Measurements from ENCODE around the gene CD44.

CD44 gene

DNA sequence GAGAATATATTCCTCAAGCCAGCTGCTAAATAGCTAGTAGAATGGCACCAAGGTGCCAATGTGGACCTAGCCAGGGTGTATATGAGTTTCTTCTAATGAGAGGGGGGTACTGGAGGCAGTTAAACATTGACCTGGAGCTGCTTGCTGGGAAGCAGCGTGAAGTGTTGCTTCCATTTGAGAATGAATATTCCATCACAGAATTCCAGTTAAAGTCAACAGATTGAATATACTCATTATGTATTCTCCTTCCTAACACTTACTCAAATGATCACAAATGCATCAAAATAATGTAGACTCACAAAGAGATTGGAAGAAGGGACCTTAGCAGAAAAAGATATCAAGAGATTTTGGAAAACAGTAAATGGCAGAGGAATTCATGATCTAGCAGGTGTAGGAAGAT lies 102.1 kb downstream of the CD44 start:
- DNase-seq = no peak

DNA sequence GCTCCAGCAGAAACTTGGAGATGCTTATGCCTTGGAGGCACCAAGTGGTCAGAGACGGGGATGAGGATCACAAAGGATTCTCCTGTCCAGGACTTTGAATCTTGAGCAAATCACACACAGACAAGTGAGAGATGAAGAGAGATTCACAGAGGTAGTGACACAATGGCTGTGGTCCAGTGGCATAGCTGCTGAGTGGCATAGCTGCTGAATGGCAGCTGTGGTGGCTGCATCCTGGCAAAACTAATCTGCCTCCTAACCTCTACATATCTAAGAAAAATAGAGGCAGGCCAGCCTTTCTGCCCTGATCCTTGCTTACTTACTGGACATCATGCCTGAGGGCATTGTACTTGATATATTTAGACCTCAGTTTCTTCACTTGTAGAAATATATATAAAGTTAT lies 102.6 kb downstream of the CD44 start:
- peak; percentile 11 for DNase-seq

DNA sequence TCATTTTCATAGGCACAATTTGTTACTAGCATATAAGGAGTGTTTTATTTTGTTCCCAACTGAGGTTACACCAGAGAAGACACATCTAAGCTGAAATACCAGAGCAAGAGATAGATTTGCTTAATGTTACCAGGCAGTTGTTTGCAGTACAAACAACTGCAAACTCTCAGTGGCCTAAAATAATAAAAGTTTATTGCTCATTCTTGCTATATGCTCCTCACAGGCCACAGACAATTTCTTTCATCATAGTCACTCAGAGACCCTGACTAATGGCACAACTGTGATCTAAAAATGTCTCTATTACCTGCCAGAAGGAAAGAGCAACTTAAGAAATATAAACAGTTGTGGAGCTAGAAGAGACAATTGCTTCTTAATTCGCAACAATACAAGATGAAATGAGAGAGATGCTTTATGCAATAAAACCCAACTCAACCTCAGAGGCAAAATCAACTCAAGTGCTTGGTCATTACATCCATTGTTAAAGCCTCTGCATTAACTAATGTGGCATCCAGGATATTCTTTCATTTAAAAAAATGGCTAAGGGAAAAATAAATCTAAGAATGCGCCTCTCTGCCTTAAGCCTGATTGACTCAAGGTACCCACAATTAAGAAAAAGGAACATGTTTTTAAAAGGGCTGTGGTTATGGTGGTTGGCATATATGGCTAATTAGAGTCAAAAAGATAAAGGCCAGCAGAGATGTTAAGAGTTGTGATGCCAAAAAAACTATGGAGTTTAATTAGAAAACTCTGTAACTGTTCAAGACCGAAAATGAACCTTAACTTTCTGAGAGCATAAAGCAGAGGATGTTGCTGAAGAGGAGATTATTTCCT lies 103.7 kb downstream of the CD44 start:
- DNase-seq = no peak

DNA sequence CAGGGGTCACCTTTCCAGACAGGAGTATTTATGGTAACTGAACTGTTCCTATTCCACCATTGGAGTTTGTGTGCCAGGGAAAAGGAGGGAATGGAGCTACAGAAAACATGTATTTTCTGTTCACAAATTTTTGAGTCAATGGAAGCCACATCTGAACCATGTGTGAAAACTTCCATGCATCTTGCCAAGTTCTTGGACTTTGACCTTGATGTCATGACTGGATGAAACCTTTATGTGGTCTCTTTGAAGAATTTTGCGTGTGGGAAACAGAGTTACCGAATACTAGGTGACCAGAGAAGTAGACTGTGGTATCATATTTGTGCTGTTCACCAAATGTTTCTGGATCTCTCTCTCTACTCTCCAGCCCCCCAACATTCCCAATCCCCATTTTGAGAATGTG lies 104.8 kb downstream of the CD44 start:
- DNase-seq = no peak

DNA sequence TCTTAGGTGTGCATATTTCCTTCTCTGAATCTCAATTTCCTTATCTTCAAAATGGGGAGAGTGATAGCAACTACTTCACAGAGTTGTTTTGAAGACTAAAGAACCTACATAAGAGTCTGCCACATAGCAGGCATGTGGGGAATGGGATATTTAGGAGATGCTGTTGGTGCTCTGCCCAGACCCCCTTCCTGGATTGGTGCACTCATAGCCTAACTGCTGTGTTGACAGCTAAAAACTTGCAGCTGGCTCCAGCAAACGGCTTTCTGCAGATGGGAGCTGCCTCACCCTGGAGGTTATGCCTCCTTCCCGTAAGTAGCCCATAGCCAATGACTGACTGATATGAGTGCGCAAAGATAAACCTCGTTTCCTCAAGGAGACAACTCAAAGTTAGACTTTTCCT lies 106.1 kb downstream of the CD44 start:
- peak; percentile 8 for DNase-seq

DNA sequence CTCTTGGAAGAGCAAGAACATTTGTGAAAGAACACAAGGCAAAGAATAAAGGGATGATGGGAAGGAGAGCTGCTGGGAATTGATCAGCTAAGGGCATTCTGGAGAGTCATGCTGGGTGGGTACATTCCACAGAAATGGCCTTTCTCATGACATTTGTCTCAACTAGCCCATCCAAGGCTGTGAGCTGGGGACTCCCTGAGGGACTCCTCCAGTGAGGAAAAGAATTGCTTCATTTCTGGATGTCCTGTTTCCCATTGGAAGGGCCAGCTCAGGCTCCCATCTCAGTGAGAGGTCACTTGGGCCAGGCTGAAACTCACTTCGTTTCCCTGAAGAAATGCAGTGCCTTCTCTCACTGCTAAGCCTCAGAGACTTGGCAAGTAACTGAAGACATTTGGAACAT lies 106.8 kb downstream of the CD44 start:
- no peak for DNase-seq

DNA sequence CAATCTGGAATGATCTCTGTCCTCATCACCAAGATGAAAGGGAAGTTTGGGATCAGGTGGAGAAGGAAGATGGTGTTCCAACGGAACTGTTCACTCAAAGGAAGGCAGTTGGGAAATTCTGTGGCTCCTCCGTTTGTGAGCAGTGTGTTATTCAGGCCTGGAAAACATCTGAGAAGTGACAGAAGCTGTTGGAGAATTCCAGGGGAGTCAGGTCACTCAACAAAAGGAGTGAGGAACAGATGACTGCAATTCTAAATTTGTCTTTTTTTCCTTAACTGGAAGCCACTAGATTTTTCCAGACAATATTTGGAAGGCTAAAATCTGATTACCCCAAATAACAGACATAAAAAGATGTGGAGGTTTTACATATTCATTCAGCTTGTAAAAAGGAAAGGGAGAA lies 107.8 kb downstream of the CD44 start:
- DNase-seq = no peak

DNA sequence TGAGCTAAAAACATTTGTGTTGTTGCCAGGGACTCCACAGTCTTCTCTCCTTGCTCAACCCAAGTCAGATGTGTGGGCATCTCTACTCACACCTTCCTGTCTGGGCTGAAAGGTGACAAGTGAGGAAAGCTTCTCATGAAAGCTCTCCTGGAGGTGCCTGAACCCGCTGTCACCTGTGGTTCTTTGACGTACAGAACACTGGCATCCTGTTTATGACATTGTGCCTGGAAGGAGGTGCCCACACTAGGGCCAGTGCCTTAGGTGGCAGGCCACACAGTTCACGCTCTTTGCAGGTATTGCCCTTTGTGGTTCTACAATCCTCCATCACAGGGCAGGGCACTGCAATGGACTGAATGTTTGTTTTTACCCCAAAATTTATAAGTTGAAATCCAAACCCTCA lies 108.5 kb downstream of the CD44 start:
- DNase-seq = peak; percentile 79

DNA sequence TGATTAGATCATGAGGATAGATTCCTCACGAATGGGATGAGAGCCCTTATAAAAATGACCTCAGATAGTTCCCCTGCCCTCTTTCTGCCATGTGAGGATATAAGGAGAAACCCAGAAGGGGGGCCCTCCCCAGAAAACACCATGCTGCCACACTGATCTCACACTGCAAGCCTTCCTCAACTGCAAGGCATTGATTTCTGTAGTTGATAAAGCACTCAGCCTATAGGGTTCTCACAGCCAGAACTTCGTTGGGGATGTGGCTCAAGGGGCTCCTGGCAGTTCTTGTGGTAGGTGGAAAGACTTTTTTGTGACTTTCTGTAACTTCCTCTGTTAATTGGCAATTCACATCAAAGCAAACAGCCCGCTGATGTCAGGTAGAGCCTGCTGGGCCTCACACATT lies 108.9 kb downstream of the CD44 start:
- peak; percentile 46 for DNase-seq

DNA sequence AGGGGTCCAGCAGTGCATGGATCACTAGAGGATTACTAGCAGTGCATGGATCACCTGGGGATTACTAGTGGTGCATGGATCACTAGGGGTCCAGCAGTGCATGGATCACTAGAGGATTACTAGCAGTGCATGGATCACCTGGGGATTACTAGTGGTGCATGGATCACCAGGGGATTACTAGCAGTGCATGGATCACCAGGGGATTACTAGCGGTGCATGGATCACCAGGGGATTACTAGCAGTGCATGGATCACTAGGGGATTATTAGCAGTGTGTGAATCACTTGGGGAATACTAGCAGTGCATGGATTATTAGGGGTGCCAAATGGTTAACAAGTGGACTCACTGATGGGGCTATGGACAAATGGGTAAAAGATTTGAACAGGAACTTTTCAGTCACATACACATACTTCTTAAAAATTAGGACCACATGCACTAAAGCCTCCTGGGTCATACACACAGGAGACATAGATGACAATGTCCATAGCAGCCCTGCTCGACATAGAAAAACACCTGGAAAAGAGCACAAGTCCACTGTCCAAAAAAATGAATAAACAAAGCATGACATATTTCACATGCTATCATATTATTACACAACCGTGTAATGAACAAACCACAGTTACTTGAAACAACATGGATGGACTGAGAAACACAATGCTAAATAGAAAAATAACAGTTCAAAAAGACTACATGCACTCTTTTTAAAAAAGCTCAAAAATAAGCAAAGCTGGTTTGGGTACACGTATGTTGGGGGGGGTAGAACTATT lies 109.8 kb downstream of the CD44 start:
- DNase-seq = no peak

DNA sequence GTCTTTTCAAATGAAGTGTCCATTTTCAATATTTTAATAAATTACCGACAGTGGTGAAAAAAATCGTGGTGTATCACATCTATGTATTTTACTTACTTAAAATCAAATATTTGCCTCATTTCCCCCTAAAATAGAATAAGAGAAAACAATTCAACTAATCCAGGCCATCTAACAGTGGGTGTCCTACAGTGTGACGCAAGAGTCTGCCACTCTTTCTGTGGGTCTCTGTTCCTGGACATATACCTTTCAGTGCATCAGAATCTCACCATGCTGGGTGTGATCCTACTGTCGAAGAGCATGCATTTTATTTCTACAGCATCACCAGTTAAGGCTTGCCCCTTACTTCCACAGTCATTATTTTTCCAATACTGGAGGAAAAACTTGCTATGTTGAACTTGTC lies 111.2 kb downstream of the CD44 start:
- DNase-seq = no peak

DNA sequence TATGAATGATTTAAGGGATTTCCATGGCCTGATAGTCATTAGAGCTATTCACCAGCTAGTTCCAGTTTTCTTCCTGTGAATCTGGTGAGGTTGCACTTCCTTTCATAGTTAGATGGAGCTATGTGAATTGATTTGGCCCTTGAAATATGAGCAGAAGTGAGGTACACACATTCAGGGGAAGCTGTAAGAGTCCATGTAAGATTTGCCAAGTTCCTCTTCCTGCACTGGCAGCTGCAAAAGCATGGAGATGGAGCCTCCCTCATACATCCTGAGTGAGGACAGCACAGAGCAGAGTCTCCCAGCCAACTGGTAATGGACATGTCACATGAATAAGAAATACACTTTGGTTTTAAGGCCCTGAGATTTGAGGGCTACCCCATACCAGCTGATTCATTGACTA lies 111.7 kb downstream of the CD44 start:
- no peak for DNase-seq

DNA sequence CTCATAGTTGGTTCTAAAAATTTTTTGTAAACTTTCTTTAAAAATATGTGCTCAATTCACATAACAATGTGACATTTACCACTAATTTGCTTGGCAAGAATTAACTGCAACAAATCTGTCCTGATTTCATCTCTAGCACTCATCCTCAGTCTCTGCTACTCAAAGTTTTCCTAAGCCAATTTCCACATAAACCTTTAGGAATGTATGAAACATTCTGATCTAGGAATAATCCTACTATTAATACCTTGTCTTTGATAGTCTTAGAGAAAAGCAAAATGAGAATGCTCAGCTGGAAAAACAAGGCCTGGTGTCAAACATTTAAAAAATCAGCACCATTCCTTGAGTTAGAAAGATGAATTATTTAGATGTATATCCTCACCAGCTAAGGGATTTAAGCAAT lies 114.3 kb downstream of the CD44 start:
- no peak for DNase-seq

DNA sequence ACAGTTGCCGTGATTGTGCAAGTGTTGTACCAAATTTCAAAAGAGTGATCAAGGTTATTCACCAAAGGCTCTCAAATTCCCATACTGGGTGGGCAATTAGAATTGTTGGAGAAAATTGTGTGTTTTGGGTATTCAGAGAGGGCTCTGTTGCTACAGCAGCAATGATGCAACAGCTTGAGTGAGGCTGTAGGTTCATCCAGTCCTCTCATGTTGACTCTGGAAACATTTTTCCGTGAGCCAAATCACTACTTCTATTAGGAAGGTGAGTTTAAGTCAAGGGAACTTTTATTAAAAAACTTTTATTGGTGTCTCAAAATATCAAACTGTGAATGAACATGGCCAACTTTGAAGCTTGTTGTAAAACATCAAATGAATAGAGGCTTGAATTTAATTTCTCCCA lies 116.5 kb downstream of the CD44 start:
- no peak for DNase-seq

DNA sequence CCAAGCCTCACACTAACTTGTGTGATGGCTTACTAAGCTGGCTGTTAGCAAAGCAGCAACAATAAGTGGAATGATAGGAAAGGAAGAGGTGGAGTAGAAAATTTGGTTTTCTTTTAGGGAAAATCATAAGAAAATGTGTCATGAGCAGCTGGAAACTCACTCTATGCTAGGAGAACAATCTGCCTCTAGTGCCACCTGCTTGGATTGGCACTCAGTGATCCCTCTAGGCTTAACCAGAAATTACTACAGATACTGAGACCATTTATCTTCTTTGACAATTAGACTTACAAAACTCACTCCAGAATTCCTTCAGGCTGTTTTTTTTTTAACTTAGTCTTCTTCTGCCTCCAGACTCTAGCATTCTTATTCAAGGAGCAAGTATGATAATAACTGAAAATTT lies 117.3 kb downstream of the CD44 start:
- no peak for DNase-seq

DNA sequence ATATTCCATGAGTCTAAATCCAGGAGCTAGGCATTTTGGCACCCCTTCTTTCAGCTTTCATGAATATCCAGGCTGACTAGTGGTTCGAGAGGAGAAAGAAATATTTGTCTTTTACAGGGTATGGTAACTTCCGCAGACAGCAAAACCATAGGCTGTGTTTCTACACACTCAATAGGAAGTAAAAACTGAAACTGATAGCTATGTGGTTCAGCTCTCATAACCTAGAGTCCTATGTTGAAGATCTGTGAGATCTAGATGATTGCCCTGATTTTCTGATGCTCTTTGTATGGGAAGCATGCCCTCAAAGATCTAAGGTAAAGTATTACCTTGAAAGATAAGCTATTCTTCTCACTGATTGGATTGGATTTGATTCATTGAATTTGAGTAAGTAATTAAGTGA lies 118.3 kb downstream of the CD44 start:
- DNase-seq = peak; percentile 11

DNA sequence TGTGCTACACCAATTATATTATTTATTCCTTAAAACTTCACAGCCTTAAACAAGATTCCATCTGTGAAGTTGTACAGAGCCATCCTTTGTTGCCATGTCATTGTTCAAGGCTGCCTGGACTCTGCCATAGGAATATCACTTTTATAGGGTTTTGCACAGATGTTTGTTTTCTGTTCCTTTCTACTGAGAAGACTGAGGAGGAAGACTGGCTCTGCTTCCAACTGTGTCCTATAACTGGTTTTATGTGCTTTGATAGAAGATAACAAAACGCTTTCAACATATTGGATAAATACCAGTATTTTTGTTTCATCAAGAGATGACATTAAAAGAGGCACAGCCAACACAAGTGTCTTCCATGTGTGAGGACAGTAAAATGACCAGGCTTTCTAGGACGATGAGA lies 120.6 kb downstream of the CD44 start:
- no peak for DNase-seq

DNA sequence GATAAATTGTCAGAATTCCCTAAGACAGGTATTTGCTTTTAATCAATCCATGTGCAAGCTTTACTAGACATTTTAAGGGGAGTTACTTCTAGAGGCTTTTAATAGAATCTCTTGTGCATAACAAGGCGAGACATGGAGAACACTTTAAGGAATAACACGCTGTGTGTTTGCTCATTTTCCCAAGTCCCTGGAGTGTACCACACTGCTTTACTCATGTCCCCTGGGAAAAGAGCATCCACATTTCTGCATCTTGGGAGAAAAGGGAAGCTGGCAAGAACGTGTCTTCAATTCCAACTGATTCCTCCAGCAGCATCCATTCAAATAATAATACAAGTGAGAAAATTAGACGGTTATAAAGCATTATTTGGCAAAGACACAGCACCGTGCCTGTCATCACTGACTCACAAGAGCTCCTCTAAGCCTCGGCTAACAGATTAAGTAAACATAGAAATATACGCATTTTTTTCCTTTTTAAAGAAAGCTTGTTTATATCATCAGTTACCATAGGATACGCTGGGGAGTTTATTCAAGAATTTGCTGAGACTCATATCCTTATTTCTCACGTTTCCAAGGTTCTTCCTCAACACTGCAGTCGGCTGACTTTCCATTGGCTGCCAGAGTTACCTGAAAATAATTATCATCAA lies 121.5 kb downstream of the CD44 start:
- no peak for DNase-seq

DNA sequence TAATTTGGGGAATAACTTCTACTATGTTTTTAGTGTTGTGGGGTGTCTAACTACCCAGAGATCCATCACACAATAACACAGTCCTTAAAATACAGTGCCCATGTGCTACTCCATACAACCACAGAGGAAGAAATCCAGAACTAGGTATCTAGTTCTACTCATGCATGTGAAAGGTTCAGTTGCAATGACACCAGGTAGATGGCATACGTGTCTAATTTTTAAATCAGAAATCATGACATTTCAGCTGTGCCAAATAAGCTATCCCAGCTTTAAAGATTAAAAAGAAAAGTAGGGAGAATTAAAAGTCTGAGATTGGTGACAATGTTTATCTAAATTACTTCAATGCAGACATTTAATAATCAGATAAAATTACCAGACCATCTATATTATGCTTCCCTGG lies 122.2 kb downstream of the CD44 start:
- no peak for DNase-seq

DNA sequence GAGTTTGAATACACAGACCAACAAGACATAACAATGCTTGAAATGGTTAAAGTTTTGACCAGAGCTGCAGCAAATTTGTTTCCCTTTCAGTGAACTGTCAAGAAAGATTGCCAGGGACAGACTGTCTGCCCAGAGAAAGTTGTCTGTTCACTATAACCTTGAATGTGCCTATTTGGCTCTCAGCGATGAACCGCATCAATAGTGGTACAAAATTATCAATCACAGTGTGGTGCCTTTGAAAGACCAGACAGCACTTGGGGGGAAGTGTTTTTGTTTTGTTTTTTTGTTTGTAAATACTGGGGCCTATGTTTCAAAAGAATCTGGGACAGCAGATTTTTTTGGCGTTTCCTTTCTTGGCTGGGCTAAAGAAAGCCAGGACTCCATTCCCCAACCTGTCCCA lies 123.1 kb downstream of the CD44 start:
- no peak for DNase-seq

DNA sequence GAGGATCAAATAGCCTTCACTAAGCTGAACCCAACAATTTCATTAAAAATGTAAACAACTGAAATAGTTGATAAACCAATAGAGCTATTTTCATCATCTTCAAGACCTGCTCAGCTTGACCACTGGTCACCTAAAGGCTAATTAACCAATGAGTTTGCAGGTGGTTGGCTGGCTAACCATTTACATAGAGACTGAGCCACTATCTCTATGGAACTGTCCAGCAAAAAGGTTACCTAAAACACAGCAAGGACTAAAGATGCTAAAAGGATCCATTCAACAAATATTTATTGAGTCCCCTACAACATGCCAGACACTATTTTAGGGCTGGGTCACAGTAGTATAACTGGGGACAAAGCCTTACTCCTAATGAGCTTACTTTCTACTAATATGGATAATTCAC lies 123.8 kb downstream of the CD44 start:
- no peak for DNase-seq

DNA sequence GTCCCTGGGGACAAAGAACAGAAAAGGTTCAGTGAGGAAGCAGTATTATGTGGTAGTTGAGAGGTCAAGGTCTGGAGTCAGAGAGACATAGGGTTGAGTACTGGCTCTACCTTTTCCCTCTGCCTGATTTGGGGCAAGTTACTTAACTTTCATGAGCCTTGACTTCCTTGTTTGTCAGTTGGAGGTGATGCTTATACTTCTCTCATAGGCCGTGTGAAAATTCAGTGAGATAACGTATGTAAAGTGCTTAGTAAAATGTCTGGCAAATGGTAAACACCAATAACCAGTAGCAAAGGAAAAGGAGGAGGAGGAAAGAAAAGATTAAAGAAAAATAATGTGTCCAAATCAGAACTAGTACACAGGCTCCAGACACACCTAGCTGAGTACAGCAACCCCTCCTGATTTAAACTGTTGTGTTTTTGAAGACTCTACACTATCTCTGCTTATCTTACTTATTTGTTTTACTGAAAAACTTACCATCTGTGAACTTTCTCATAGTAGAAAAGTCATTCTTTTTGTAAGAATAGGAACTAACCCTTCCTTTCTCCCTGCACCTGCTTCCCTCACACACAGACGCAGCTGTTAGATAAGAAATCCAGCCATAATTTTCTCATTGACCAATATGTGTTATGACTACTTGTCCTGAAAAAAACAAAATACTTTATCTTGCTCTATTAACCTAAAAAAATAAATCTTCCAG lies 126.9 kb downstream of the CD44 start:
- no peak for DNase-seq

DNA sequence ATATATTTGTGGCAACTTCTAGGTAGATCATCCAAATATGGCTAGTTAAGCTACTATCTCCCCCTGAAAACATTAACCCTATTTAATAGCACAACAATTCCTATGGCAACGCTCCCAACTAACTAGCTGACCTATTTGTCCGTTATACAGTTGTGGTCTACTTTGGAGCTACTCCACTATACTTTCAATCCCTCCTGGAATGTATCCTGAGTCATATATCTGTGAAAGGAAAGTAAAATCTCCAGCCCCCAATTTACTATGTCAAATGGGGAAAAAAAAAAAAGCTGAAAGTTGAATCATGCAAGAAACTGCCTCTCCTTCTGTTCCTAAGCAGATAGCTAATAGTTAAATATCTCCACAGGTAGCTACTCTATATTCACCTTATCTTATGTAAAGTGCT lies 128.5 kb downstream of the CD44 start:
- no peak for DNase-seq
